ENCODE data around the gene EXOG.

DNA sequence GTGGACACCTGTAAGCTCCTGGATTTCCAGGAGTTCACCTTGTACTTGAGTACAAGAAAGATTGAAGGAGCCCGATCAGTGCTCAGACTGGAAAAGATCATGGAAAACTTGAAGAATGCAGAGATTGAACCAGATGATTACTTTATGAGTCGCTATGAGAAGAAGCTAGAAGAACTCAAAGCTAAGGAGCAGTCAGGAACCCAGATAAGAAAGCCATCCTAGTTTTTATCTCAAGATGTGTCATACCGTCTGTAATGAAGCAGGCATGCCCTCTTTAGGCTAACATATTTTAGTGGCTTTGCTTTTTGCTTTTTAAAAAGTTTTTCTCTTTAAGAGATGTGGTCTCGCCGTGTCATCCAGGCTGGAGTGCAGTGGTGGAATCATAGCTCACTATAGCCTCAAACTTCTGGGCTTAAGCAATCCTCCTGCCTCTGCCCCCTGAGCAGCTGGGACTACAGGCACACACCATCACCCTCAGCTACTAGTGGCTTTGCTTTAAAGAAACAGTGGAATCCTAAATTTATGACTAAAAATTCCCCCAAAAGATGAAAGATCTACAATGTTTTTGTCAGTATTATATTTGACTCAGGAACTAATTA is 28.1 kb downstream of the EXOG start:
- TF ChIP-seq YY1 (IDR thresholded peaks at IDR 0.05; ENCODE audit: insufficient read depth, insufficient read length) (no peak), ZNF274 (IDR thresholded peaks at IDR 0.05; ENCODE audit: low read depth, low read length) (no peak), SUZ12 (IDR thresholded peaks at IDR 0.05; ENCODE audit: extremely low read depth, insufficient read depth, insufficient read length) (no peak)
